Measurements from ENCODE around the gene LMBRD1.

- TF ChIP-seq CTCF (IDR thresholded peaks at IDR 0.05) (no peak), EZH2phosphoT487 (IDR thresholded peaks at IDR 0.05; ENCODE audit: borderline replicate concordance, low read depth) (no peak), GATA2 (CRISPR knock-in tag; IDR thresholded peaks at IDR 0.05) (no peak), SIN3A (IDR thresholded peaks at IDR 0.05; ENCODE audit: borderline replicate concordance, low read depth, low read length) (no peak), USF2 (IDR thresholded peaks at IDR 0.05; ENCODE audit: borderline replicate concordance, low read depth, low read length) (no peak), RAD21 (IDR thresholded peaks at IDR 0.05; ENCODE audit: low read length) (no peak), NFIC (IDR thresholded peaks at IDR 0.05; ENCODE audit: borderline replicate concordance) (no peak), POLR2AphosphoS5 (IDR thresholded peaks at IDR 0.05; ENCODE audit: low read depth, low read length) (no peak), EP300 (IDR thresholded peaks at IDR 0.05; ENCODE audit: borderline replicate concordance in 1 of 2, low read depth in 1 of 2, low read length in 1 of 2) (no peak), JUND (IDR thresholded peaks at IDR 0.05) (no peak), REST (IDR thresholded peaks at IDR 0.05; ENCODE audit: low read depth, low read length) (no peak)
Observed at GRCh38 chr6:69722683-69723082, 74.1 kb downstream of the LMBRD1 start.
